Neural progenitor cell (in vitro differentiated cells): ENCODE results near the gene KCNC1. TPM values are rescaled to one million over a fixed set of nuclear protein-coding genes. Genes with fewer than 3 reads are reported as not detected.

ENCODE experiments used
- DNase-seq: peaks from one replicate; pipeline ENCODE4 v3.0.0-alpha.2; 2016; ENCODE audit warnings: low spot score
- H2AFZ ChIP-seq: fragments of 200-600 bp; sonication (generic); replicated peaks from 2 replicates; pipeline ENCODE4 v1.6.1; 2016; ENCODE audit warnings: antibody characterized with exemption
- H3F3A ChIP-seq: fragments of 200-600 bp; sonication (generic); 2 replicates; pipeline ENCODE4 v1.6.1; 2016; ENCODE audit warnings: antibody characterized with exemption, low read depth
- H3K27ac ChIP-seq: fragments of 200-600 bp; sonication (generic); 2 replicates; pipeline ENCODE4 v1.5.1; 2016; ENCODE audit warnings: mild to moderate bottlenecking
- H3K27me3 ChIP-seq: fragments of 200-600 bp; sonication (generic); 2 replicates; pipeline ENCODE4 v1.6.1; 2016; ENCODE audit warnings: mild to moderate bottlenecking, moderate library complexity
- H3K36me3 ChIP-seq: fragments of 200-600 bp; sonication (generic); 2 replicates; pipeline ENCODE4 v1.5.1; 2016
- H3K4me1 ChIP-seq: fragments of 200-600 bp; sonication (generic); 2 replicates; pipeline ENCODE4 v1.6.1; 2016; ENCODE audit warnings: mixed run types
- H3K4me2 ChIP-seq: fragments of 200-600 bp; sonication (generic); 2 replicates; pipeline ENCODE4 v1.6.1; 2016
- H3K4me3 ChIP-seq: fragments of 200-600 bp; sonication (generic); 2 replicates; pipeline ENCODE4 v1.5.1; 2016
- H3K79me2 ChIP-seq: fragments of 200-600 bp; sonication (generic); 2 replicates; pipeline ENCODE4 v1.6.1; 2016; ENCODE audit warnings: low read depth
- H3K9ac ChIP-seq: fragments of 200-600 bp; sonication (generic); 2 replicates; pipeline ENCODE4 v1.6.1; 2016
- H3K9me3 ChIP-seq: fragments of 200-600 bp; sonication (generic); 2 replicates; pipeline ENCODE4 v1.5.1; 2016; ENCODE audit warnings: low read depth
- H4K20me1 ChIP-seq: fragments of 200-600 bp; sonication (generic); 2 replicates; pipeline ENCODE4 v1.6.1; 2016; ENCODE audit warnings: low read depth
- H3K27ac Mint-ChIP-seq: 3 replicates; pipeline ENCODE4 v1.8.0; 2021; ENCODE audit warnings: mixed read lengths
- H3K27me3 Mint-ChIP-seq: 2 replicates; pipeline ENCODE4 v1.8.0; 2022; ENCODE audit warnings: low read depth, mild to moderate bottlenecking, inconsistent platforms, moderate library complexity, mixed read lengths; ENCODE audit not compliant: insufficient read depth
- H3K36me3 Mint-ChIP-seq: 3 replicates; pipeline ENCODE4 v1.8.0; 2021; ENCODE audit warnings: mixed read lengths
- H3K4me1 Mint-ChIP-seq: 3 replicates; pipeline ENCODE4 v1.8.0; 2021; ENCODE audit warnings: mixed read lengths
- H3K4me3 Mint-ChIP-seq: 3 replicates; pipeline ENCODE4 v1.8.0; 2021; ENCODE audit warnings: mild to moderate bottlenecking, moderate library complexity, mixed read lengths
- H3K9me3 Mint-ChIP-seq: 3 replicates; pipeline ENCODE4 v1.8.0; 2020; ENCODE audit warnings: mixed read lengths
- CTCF ChIP-seq: fragments of 200-600 bp; sonication (generic); IDR thresholded peaks from 2 replicates; pipeline ENCODE4 v1.5.1; 2017; ENCODE audit warnings: antibody characterized with exemption, mild to moderate bottlenecking
- EZH2 ChIP-seq: fragments of 200-600 bp; sonication (generic); IDR thresholded peaks from 2 replicates; pipeline ENCODE4 v1.6.1; 2017; ENCODE audit warnings: antibody characterized with exemption, mild to moderate bottlenecking, moderate library complexity
- EZH2phosphoT487 ChIP-seq: fragments of 200-600 bp; sonication (generic); IDR thresholded peaks from 2 replicates; pipeline ENCODE4 v1.6.1; 2017; ENCODE audit warnings: antibody characterized with exemption
- total RNA-seq: library from RNA; depleted of rRNA; stranded (reverse); fragments of >200 nt; gene quantifications from 2 replicates; pipeline ENCODE4 v1.2.3, GENCODE V29; 2015; ENCODE audit warnings: low replicate concordance

Gene KCNC1
- total RNA-seq, 1 donor from 2014 or later: 0.04 TPM

- H3K4me1 Mint-ChIP-seq: peaks cover 3% of the 10 kb centered on the region
- Histone ChIP-seq H4K20me1 (no peaks in the 10 kb centered on the region), H3K27ac (no peak overlapping the region), H3K4me1 (no peaks in the 10 kb centered on the region), H3K4me3 (no peak overlapping the region), H3K9me3 (no peaks in the 10 kb centered on the region), H2AFZ (no peak overlapping the region), H3F3A (no peaks in the 10 kb centered on the region), H3K27me3 (no peaks in the 10 kb centered on the region), H3K79me2 (no peaks in the 10 kb centered on the region), H3K9ac (no peak overlapping the region), H3K4me2 (no peak overlapping the region), H3K36me3 (no peaks in the 10 kb centered on the region)
- DNase-seq: no peak
- no peaks in the 10 kb centered on the region for H3K9me3 Mint-ChIP-seq
- no peak for TF ChIP-seq EZH2
- no peak for TF ChIP-seq EZH2phosphoT487
- TF ChIP-seq CTCF: no peak
- H3K36me3 Mint-ChIP-seq: no peaks in the 10 kb centered on the region
- H3K27ac Mint-ChIP-seq: peak overlapping the region; percentile 33
- peaks cover 7% of the 10 kb centered on the region for H3K27me3 Mint-ChIP-seq
- H3K4me3 Mint-ChIP-seq: no peak overlapping the region
Measured at GRCh38 chr11:17748044-17748443, 13.5 kb downstream of the KCNC1 start.

GRCh38 chr11:17748761-17749721, 14.5 kb downstream of the KCNC1 start:
- Mint-ChIP-seq H3K4me1 (peaks cover 3% of the 10 kb centered on the region), H3K27me3 (peaks cover 6% of the 10 kb centered on the region), H3K27ac (no peak overlapping the region), H3K36me3 (no peaks in the 10 kb centered on the region), H3K4me3 (no peak overlapping the region), H3K9me3 (no peaks in the 10 kb centered on the region)
- H3K27ac ChIP-seq: no peak overlapping the region
- H3K4me3 ChIP-seq: no peak overlapping the region
- no peak for DNase-seq
- H4K20me1 ChIP-seq: no peaks in the 10 kb centered on the region
- no peaks in the 10 kb centered on the region for H3K4me1 ChIP-seq
- no peaks in the 10 kb centered on the region for H3K9me3 ChIP-seq
- H3K27me3 ChIP-seq: no peaks in the 10 kb centered on the region
- no peaks in the 10 kb centered on the region for H3K36me3 ChIP-seq
- H2AFZ ChIP-seq: no peak overlapping the region
- H3K9ac ChIP-seq: no peak overlapping the region
- no peak overlapping the region for H3K4me2 ChIP-seq
- TF ChIP-seq EZH2: no peak
- no peak for TF ChIP-seq EZH2phosphoT487
- TF ChIP-seq CTCF: no peak
- H3K79me2 ChIP-seq: no peaks in the 10 kb centered on the region
- H3F3A ChIP-seq: no peaks in the 10 kb centered on the region

GRCh38 chr11:17750013-17750800, 15.6 kb downstream of the KCNC1 start:
- H3K4me1 ChIP-seq: no peaks in the 10 kb centered on the region
- H3K4me3 ChIP-seq: no peak overlapping the region
- H3K9ac ChIP-seq: no peak overlapping the region
- H2AFZ ChIP-seq: no peak overlapping the region
- H3K27ac Mint-ChIP-seq: no peak overlapping the region
- H3K36me3 ChIP-seq: no peaks in the 10 kb centered on the region
- no peak for DNase-seq
- H3K4me1 Mint-ChIP-seq: no peaks in the 10 kb centered on the region
- no peak for TF ChIP-seq EZH2phosphoT487
- TF ChIP-seq EZH2: no peak
- no peak for TF ChIP-seq CTCF
- no peaks in the 10 kb centered on the region for H4K20me1 ChIP-seq
- no peaks in the 10 kb centered on the region for H3K9me3 ChIP-seq
- no peak overlapping the region for H3K4me3 Mint-ChIP-seq
- no peaks in the 10 kb centered on the region for H3K79me2 ChIP-seq
- H3K27me3 Mint-ChIP-seq: peaks cover 7% of the 10 kb centered on the region
- no peak overlapping the region for H3K4me2 ChIP-seq
- H3K27ac ChIP-seq: no peak overlapping the region
- no peaks in the 10 kb centered on the region for H3K9me3 Mint-ChIP-seq
- peaks cover 10% of the 10 kb centered on the region for H3K27me3 ChIP-seq
- H3F3A ChIP-seq: no peaks in the 10 kb centered on the region
- H3K36me3 Mint-ChIP-seq: no peaks in the 10 kb centered on the region
